Right lobe of liver (tissue), 6 donors: Measurements from ENCODE around the gene ARID4B. TPM values are rescaled to one million over a fixed set of nuclear protein-coding genes. Genes with fewer than 3 reads are reported as not detected.
"Not testable (repeated sequence)": the region's sequence is repeated elsewhere in the genome, so short reads cannot be mapped to it uniquely, and the experiment has no call there.

Experiments
- ATAC-seq, 4 donors: fragments of 200-7000 bp; cut with Tn5 transposase; one replicate each; pipeline ENCODE4 v1.9.1; 2020; ENCODE audit warnings: mild to moderate bottlenecking in 4 of 4, moderate library complexity in 4 of 4
- DNase-seq, 3 donors: peaks; one replicate each; pipeline ENCODE4 v3.0.0-alpha.2; 2020
- H3K27ac ChIP-seq, 3 donors: fragments of 200-600 bp; one replicate each; pipeline ENCODE4 v1.8.0; 2022
- H3K27me3 ChIP-seq, 2 donors: fragments of 200-600 bp; one replicate each; pipeline ENCODE4 v1.8.0; 2022
- H3K36me3 ChIP-seq, 4 donors: fragments of 200-600 bp; sonication (generic) in 1 of 4; one replicate each; pipeline versions ENCODE4 v1.5.1 to v1.8.0; 2017 to 2022; ENCODE audit warnings: control low read depth in 1 of 4
- H3K4me1 ChIP-seq, 4 donors: fragments of 200-600 bp; sonication (generic) in 1 of 4; one replicate each; pipeline versions ENCODE4 v1.5.1 to v1.8.0; 2017 to 2022; ENCODE audit warnings: control low read depth in 1 of 4
- H3K4me3 ChIP-seq, 3 donors: fragments of 200-600 bp; one replicate each; pipeline ENCODE4 v1.8.0; 2022
- H3K9me3 ChIP-seq, 4 donors: fragments of 200-600 bp; sonication (generic) in 1 of 4; one replicate each; pipeline versions ENCODE4 v1.5.1 to v1.8.0; 2017 to 2022; ENCODE audit warnings: control low read depth in 1 of 4
- POLR2A ChIP-seq: fragments of 450-650 bp; IDR thresholded peaks from one replicate; pipeline ENCODE4 v1.6.1; 2017; ENCODE audit warnings: antibody characterized with exemption, mild to moderate bottlenecking
- WGBS: methylation state at CpG from one replicate; pipeline ENCODE4 v1.1.6; 2018; ENCODE audit warnings: low coverage, low lambda C conversion rate; ENCODE audit not compliant: insufficient coverage; ENCODE audit errors: missing lambda C conversion rate; 5-methylcytosine and 5-hydroxymethylcytosine counted together
- intact Hi-C, 2 donors: fragments of 100-400 bp; cut with DNase I; formaldehyde crosslinking; loops; one replicate each; pipeline versions ENCODE4 v1.11.2 to v1.14.1; 2022
- total RNA-seq, 6 experiments: library from RNA; depleted of rRNA in 2 of 6; stranded (reverse); fragments of >200 nt in 2 of 6; fragmentation: NEBNext Ultra II Directional in 3 of 6; extraction: Animal tissue kit (Norgen Biotek cat#: 25700) in 3 of 6; gene quantifications; one replicate each; pipeline versions ENCODE4 v1.1.0 to v1.2.4, GENCODE V29; 2016 to 2023
- TF ChIP-seq, protein P1 (sequence below), 4 donors: fragments of 200-600 bp in 3 of 4; fragments of 450-650 bp in 1 of 4; IDR thresholded peaks; one replicate each; pipeline versions ENCODE4 v1.5.1 to v1.8.0; 2016 to 2022; ENCODE audit warnings: antibody characterized with exemption in 4 of 4, mild to moderate bottlenecking in 2 of 4
- donor health status: DM: no; HTN: yes; CAD: no.
- donor health status: DM: no; HTN: no; CAD: no.
- donor health status: DM: no; HTN: no; CAD: no.
- donor health status: DM: no; HTN: yes; CAD: no.
- donor health status: DM: no; HTN: yes; CAD: no.

ARID4B gene
- total RNA-seq, 6 experiments from 2014 or later = 8.0 to 16.2 (median 11.4) TPM

DNA sequence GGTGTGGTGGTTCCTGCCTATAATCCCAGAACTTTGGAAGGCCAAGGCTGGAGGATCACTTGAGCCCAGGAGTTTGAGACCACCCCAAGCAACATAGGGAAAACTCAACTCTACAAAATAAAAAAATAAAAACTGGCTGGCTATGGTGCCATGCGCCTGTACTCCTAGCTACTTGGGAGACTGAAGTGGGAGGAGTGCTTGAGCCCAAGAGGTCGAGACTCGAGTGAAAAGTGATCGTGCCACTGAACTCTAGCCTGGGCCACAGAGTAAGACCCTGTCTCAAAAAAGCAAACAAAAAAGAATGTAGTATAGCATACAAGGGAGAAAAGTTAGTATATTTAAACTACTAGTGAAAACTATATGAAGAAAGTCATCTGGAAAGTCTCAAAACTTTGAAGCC, 66.7 kb downstream of the ARID4B start:
- H3K9me3 ChIP-seq = no peaks in the 10 kb centered on the region
- no peak for TF ChIP-seq POLR2A
- TF ChIP-seq, protein P1, sequence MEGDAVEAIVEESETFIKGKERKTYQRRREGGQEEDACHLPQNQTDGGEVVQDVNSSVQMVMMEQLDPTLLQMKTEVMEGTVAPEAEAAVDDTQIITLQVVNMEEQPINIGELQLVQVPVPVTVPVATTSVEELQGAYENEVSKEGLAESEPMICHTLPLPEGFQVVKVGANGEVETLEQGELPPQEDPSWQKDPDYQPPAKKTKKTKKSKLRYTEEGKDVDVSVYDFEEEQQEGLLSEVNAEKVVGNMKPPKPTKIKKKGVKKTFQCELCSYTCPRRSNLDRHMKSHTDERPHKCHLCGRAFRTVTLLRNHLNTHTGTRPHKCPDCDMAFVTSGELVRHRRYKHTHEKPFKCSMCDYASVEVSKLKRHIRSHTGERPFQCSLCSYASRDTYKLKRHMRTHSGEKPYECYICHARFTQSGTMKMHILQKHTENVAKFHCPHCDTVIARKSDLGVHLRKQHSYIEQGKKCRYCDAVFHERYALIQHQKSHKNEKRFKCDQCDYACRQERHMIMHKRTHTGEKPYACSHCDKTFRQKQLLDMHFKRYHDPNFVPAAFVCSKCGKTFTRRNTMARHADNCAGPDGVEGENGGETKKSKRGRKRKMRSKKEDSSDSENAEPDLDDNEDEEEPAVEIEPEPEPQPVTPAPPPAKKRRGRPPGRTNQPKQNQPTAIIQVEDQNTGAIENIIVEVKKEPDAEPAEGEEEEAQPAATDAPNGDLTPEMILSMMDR (IDR thresholded peaks at IDR 0.05) = no peak
- H3K4me3 ChIP-seq = no peak overlapping the region
- no peak overlapping the region for H3K27ac ChIP-seq
- H3K4me1 ChIP-seq = peaks cover 0 to 10% (median 0%) of the 10 kb centered on the region in 4 donors
- intact Hi-C loops = no loop called here
- no peaks in the 10 kb centered on the region for H3K27me3 ChIP-seq
- no peaks in the 10 kb centered on the region for H3K36me3 ChIP-seq
- DNase-seq (no peak), ATAC-seq (no peak)
- WGBS = 90% methylated on average over 4 of the region's 4 CpGs

DNA sequence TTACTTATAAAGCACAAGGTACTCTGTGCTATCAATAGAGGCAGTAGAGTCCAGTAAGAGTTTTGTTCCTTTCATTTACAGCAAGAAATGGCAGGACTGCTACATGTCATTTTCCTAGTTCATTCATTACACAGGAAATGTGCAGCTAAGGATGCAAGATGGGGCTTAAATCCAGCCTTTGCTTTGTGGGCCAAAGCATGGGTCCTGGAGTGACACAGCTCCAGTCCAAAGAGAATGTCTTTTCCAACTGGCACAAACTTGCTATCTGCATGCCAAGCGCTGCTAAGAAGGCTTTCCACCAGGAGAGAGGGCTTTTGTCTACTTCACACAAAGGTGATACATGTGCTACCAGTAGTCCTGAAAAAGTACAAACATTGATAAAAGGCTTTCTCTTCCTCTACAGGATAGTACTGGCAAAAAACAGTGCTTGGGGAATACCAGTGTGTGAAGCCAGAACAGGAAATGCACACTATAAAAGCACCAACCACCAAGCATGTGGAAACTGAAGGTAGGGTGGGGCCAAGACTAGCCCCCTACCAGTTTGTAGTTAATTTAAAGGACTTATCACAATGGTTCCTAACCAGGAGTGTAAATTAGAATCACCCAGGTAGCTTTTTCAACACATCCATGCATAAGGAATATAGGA, 68.7 kb downstream of the ARID4B start:
- TF ChIP-seq POLR2A = no peak
- TF ChIP-seq, protein P1 (IDR thresholded peaks at IDR 0.05) = no peak
- WGBS = 83% methylated on average over 1 of the region's 1 CpG
- peaks cover 0 to 6% (median 0%) of the 10 kb centered on the region in 4 donors for H3K4me1 ChIP-seq
- DNase-seq (no peak), ATAC-seq (peak; percentile 46 to 83 (median 62))
- H3K4me3 ChIP-seq = no peak overlapping the region
- H3K9me3 ChIP-seq = no peaks in the 10 kb centered on the region
- intact Hi-C loops = loop anchor here (10.0 kb wide), 1 partner anchor 156 kb away; no protein-coding TSS in a partner anchor
- no peaks in the 10 kb centered on the region for H3K36me3 ChIP-seq
- H3K27ac ChIP-seq = no peak overlapping the region
- no peaks in the 10 kb centered on the region for H3K27me3 ChIP-seq

DNA sequence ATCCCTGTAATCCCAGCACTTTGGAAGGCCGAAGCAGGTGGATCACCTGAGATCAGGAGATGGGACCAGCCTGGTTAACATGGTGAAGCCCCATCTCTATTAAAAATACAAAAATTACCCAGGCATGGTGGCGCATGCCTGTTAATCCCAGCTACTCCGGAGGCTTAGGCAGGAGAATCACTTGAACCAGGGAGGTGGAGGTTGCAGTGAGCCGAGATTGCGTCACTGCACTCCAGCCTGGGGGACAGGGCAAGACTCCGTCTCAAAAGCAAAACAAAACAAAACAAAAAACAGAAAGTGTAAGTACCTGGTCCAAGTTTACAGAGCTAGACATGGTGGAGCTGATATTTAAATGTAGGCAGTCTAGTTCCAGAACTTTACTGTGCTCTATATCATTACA, 69.9 kb downstream of the ARID4B start:
- ATAC-seq = peak in 3 of 4 donors; percentile 12 to 47 (median 26)
- H3K27ac ChIP-seq, H3K9me3 ChIP-seq, H3K36me3 ChIP-seq, H3K27me3 ChIP-seq, DNase-seq, H3K4me1 ChIP-seq, H3K4me3 ChIP-seq: not testable (repeated sequence)
- 64% methylated on average over 4 of the region's 6 CpGs for whole genome bisulfite sequencing
- intact Hi-C loops = loop anchor here (10.0 kb wide), 1 partner anchor 157 kb away; no protein-coding TSS in a partner anchor

DNA sequence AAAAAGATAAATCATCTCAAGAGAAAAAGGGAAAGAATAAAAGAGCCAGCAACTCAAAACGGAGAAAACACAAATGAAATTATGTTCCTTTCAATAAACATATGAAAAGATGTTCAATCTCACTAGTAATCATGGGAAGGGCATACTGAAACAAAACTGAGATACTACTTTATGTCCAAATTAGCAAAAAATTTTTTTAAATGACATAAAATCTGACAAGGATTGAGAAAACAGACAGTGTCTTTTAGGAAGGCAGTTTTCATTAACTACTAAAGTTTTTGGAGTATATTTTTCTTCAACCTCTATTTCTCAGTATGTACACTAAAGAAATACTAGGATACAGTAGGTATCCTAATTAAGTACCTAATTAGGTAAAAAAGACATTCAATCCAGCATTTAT, 73.3 kb downstream of the ARID4B start:
- Histone ChIP-seq H3K4me3 (no peak overlapping the region), H3K4me1 (peaks cover 0 to 10% (median 0%) of the 10 kb centered on the region in 4 donors), H3K36me3 (no peaks in the 10 kb centered on the region), H3K27me3 (no peaks in the 10 kb centered on the region), H3K27ac (no peak overlapping the region), H3K9me3 (no peaks in the 10 kb centered on the region)
- no peak for ATAC-seq
- WGBS = 86% methylated on average over 1 of the region's 1 CpG
- intact Hi-C loops = loop anchor here (10.0 kb wide), 1 partner anchor 160 kb away; no protein-coding TSS in a partner anchor
- no peak for TF ChIP-seq POLR2A
- TF ChIP-seq, protein P1 (IDR thresholded peaks at IDR 0.05) = no peak
- no peak for DNase-seq

DNA sequence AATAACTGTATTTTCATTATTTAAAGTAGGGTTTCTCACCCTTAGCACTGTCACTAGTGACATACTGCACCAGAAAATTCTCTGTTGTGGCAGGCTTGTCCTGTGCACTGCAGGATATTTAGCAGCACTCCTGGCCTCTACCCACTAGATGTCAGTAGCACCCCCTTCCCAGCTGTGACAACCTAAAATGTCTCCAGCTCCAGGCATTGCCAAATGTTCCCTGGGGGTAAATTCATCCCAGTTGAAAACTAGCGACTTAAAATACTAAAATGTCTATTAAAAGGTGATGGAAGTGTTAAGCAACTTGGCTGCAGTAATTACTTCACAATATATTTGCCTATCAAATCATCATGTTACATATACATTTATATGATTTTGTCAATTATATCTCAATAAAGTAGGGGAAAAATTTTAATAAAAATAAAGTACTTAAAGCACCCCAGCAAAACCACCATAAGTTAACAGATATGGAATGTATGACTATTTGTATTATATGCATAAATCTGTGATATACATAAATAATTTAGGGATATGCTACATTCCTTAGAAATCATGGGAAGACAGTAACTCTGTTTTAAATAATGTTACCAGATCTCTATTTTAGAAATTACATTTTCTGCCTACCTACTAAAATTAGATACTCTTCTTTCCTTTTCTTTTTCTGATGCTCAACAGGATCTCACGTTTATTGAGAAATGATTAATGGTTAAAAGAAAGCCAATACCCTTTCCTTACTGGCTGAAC, 74.6 kb downstream of the ARID4B start:
- ATAC-seq = peak; percentile 93 to 97 (median 95)
- intact Hi-C loops = loop anchor here (10.0 kb wide), 1 partner anchor 161 kb away; no protein-coding TSS in a partner anchor
- H3K27me3 ChIP-seq = no peaks in the 10 kb centered on the region
- DNase-seq = peak in 2 of 3 donors; percentile 36 to 69
- H3K36me3 ChIP-seq = no peaks in the 10 kb centered on the region
- WGBS = 6% methylated on average over 2 of the region's 2 CpGs
- no peak overlapping the region for H3K4me3 ChIP-seq
- no peaks in the 10 kb centered on the region for H3K9me3 ChIP-seq
- peaks cover 0 to 10% (median 0%) of the 10 kb centered on the region in 4 donors for H3K4me1 ChIP-seq
- TF ChIP-seq, protein P1 (IDR thresholded peaks at IDR 0.05) = peak; percentile 75 to 89 (median 88)
- no peak for TF ChIP-seq POLR2A
- no peak overlapping the region for H3K27ac ChIP-seq
